ENCODE results near the gene MRPS25. TPM values are rescaled to one million over a fixed set of nuclear protein-coding genes. Genes with fewer than 3 reads are reported as not detected.

Gene MRPS25
- total and polyA plus RNA-seq, 9 of the 15 experiments (the other 6 are each of a cell fraction or from before 2014, with no cell fraction given) = 34.3 to 129 (median 78.2) TPM

DNA sequence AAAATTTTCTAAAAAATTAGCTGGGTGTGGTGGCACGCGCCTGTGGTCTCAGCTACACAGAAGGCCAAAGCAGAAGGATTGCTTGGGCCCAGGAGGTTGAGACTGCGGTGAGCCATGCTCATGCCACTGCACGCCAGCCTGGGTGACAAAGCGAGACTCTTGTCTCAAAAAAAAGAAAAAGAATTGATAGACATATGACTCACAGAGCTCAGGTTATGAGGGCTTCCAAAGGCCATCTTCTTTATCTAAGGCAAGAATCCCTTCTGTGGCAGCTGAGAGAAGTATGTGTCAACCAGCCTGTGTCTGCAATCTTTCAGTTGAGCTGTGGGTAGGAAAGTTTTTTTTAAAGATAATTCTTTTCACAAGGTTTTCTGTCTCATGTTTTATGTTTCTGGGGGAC is 53.9 kb downstream of the MRPS25 start (continued):
- TF ChIP-seq, protein P1, sequence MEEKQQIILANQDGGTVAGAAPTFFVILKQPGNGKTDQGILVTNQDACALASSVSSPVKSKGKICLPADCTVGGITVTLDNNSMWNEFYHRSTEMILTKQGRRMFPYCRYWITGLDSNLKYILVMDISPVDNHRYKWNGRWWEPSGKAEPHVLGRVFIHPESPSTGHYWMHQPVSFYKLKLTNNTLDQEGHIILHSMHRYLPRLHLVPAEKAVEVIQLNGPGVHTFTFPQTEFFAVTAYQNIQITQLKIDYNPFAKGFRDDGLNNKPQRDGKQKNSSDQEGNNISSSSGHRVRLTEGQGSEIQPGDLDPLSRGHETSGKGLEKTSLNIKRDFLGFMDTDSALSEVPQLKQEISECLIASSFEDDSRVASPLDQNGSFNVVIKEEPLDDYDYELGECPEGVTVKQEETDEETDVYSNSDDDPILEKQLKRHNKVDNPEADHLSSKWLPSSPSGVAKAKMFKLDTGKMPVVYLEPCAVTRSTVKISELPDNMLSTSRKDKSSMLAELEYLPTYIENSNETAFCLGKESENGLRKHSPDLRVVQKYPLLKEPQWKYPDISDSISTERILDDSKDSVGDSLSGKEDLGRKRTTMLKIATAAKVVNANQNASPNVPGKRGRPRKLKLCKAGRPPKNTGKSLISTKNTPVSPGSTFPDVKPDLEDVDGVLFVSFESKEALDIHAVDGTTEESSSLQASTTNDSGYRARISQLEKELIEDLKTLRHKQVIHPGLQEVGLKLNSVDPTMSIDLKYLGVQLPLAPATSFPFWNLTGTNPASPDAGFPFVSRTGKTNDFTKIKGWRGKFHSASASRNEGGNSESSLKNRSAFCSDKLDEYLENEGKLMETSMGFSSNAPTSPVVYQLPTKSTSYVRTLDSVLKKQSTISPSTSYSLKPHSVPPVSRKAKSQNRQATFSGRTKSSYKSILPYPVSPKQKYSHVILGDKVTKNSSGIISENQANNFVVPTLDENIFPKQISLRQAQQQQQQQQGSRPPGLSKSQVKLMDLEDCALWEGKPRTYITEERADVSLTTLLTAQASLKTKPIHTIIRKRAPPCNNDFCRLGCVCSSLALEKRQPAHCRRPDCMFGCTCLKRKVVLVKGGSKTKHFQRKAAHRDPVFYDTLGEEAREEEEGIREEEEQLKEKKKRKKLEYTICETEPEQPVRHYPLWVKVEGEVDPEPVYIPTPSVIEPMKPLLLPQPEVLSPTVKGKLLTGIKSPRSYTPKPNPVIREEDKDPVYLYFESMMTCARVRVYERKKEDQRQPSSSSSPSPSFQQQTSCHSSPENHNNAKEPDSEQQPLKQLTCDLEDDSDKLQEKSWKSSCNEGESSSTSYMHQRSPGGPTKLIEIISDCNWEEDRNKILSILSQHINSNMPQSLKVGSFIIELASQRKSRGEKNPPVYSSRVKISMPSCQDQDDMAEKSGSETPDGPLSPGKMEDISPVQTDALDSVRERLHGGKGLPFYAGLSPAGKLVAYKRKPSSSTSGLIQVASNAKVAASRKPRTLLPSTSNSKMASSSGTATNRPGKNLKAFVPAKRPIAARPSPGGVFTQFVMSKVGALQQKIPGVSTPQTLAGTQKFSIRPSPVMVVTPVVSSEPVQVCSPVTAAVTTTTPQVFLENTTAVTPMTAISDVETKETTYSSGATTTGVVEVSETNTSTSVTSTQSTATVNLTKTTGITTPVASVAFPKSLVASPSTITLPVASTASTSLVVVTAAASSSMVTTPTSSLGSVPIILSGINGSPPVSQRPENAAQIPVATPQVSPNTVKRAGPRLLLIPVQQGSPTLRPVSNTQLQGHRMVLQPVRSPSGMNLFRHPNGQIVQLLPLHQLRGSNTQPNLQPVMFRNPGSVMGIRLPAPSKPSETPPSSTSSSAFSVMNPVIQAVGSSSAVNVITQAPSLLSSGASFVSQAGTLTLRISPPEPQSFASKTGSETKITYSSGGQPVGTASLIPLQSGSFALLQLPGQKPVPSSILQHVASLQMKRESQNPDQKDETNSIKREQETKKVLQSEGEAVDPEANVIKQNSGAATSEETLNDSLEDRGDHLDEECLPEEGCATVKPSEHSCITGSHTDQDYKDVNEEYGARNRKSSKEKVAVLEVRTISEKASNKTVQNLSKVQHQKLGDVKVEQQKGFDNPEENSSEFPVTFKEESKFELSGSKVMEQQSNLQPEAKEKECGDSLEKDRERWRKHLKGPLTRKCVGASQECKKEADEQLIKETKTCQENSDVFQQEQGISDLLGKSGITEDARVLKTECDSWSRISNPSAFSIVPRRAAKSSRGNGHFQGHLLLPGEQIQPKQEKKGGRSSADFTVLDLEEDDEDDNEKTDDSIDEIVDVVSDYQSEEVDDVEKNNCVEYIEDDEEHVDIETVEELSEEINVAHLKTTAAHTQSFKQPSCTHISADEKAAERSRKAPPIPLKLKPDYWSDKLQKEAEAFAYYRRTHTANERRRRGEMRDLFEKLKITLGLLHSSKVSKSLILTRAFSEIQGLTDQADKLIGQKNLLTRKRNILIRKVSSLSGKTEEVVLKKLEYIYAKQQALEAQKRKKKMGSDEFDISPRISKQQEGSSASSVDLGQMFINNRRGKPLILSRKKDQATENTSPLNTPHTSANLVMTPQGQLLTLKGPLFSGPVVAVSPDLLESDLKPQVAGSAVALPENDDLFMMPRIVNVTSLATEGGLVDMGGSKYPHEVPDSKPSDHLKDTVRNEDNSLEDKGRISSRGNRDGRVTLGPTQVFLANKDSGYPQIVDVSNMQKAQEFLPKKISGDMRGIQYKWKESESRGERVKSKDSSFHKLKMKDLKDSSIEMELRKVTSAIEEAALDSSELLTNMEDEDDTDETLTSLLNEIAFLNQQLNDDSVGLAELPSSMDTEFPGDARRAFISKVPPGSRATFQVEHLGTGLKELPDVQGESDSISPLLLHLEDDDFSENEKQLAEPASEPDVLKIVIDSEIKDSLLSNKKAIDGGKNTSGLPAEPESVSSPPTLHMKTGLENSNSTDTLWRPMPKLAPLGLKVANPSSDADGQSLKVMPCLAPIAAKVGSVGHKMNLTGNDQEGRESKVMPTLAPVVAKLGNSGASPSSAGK (IDR thresholded peaks at IDR 0.05) = no peak
- TF ChIP-seq MEIS2 (IDR thresholded peaks at IDR 0.05; ENCODE audit: partially characterized antibody) (peak; percentile 13), ZNF431 (CRISPR knock-in tag; IDR thresholded peaks at IDR 0.05) (no peak), TAF7 (tag; IDR thresholded peaks at IDR 0.05) (no peak), BHLHE40 (IDR thresholded peaks at IDR 0.05; ENCODE audit: low read length) (0 out of 2 replicates have a peak, but pooled peaks have one; percentile 22), ZFX (CRISPR knock-in tag; IDR thresholded peaks at IDR 0.05) (no peak), RBM25 (IDR thresholded peaks at IDR 0.05; ENCODE audit: low read depth, low read length, severe bottlenecking) (no peak), SAFB (IDR thresholded peaks at IDR 0.05; ENCODE audit: borderline replicate concordance, low read depth, low read length) (no peak), ZNF324 (CRISPR knock-in tag; IDR thresholded peaks at IDR 0.05) (no peak), ZNF57 (CRISPR knock-in tag; IDR thresholded peaks at IDR 0.05) (no peak), NFE2 (IDR thresholded peaks at IDR 0.05; ENCODE audit: low read depth) (peak; percentile 6; the same call in 1 of the 2 replicates), ARID1B (IDR thresholded peaks at IDR 0.05) (peak; percentile 35; the same call in 1 of the 2 replicates), CEBPB (tag; IDR thresholded peaks at IDR 0.05) (0 out of 2 replicates have a peak, but pooled peaks have one; percentile 33), LCOR (CRISPR knock-in tag; IDR thresholded peaks at IDR 0.05) (0 out of 2 replicates have a peak, but pooled peaks have one; percentile 51)
- TF ChIP-seq, protein P2, sequence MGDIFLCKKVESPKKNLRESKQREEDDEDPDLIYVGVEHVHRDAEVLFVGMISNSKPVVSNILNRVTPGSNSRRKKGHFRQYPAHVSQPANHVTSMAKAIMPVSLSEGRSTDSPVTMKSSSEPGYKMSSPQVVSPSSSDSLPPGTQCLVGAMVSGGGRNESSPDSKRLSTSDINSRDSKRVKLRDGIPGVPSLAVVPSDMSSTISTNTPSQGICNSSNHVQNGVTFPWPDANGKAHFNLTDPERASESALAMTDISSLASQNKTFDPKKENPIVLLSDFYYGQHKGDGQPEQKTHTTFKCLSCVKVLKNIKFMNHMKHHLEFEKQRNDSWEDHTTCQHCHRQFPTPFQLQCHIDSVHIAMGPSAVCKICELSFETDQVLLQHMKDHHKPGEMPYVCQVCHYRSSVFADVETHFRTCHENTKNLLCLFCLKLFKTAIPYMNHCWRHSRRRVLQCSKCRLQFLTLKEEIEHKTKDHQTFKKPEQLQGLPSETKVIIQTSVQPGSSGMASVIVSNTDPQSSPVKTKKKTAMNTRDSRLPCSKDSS (IDR thresholded peaks at IDR 0.05; ENCODE audit: low read depth, partially characterized antibody) = no peak
- TF ChIP-seq, protein P3, sequence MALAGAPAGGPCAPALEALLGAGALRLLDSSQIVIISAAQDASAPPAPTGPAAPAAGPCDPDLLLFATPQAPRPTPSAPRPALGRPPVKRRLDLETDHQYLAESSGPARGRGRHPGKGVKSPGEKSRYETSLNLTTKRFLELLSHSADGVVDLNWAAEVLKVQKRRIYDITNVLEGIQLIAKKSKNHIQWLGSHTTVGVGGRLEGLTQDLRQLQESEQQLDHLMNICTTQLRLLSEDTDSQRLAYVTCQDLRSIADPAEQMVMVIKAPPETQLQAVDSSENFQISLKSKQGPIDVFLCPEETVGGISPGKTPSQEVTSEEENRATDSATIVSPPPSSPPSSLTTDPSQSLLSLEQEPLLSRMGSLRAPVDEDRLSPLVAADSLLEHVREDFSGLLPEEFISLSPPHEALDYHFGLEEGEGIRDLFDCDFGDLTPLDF (CRISPR knock-in tag; IDR thresholded peaks at IDR 0.05) = no peak

All from K562 (cell line).